Brain microvascular endothelial cell (primary cell): ENCODE results near the gene TRUB2.

Source experiments
- DNase-seq: peaks from one replicate; pipeline ENCODE4 v3.0.0-alpha.2; 2020
- H3K27ac ChIP-seq: fragments of 250-450 bp; sonication (Bioruptor Pico); 2 replicates; pipeline ENCODE4 v1.5.1; 2020; ENCODE audit warnings: mild to moderate bottlenecking, moderate library complexity
- H3K27me3 ChIP-seq: fragments of 250-450 bp; sonication (Bioruptor Pico); replicated peaks from 2 replicates; pipeline ENCODE4 v1.5.1; 2020; ENCODE audit warnings: mild to moderate bottlenecking
- H3K36me3 ChIP-seq: fragments of 250-450 bp; sonication (Bioruptor Pico); replicated peaks from 2 replicates; pipeline ENCODE4 v1.5.1; 2020; ENCODE audit warnings: mild to moderate bottlenecking
- H3K4me3 ChIP-seq: 2 replicates; pipeline ENCODE4 v1.5.1; 2011; ENCODE audit warnings: low read depth, mild to moderate bottlenecking, control low read depth, low read length, moderate library complexity
- in situ Hi-C: cut with HindIII; loops from 2 replicates; pipeline ENCODE4 v1.10.0; 2017; ENCODE audit warnings: low sequenced_read_pairs, low pct_ligation_motif_present
- TF ChIP-seq, protein P1 (sequence below): IDR thresholded peaks from 2 replicates; pipeline ENCODE4 v1.5.1; 2011; ENCODE audit warnings: low read depth, mild to moderate bottlenecking, moderate library complexity, low read length, control low read depth, inconsistent platforms; ENCODE audit errors: missing control alignments

The TRUB2 gene

DNA sequence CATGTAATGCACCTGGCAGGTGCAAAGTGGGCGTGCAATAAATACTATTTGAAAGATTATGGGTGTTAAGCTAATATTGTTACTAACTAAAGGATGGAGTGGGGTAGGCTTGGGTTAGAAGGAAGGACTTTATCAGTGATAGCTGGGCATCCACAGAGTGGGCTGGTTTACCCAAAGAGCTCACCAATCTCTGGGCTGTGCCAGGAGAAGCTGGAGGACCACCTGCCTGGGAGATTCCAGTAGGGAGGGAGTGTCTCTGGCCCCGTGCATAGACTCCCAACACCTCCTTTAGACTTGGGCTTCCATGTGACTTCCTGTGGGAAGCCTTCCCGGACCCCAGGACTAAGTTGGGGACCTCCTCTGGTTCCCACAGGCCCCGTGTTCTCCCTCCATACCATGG lies 43.3 kb upstream of the TRUB2 start:
- no peak for DNase-seq
- Histone ChIP-seq H3K36me3 (no peaks in the 10 kb centered on the region), H3K27ac (no peak overlapping the region), H3K27me3 (no peaks in the 10 kb centered on the region), H3K4me3 (no peak overlapping the region)
- in situ Hi-C loops = no loop called here
- TF ChIP-seq, protein P1, sequence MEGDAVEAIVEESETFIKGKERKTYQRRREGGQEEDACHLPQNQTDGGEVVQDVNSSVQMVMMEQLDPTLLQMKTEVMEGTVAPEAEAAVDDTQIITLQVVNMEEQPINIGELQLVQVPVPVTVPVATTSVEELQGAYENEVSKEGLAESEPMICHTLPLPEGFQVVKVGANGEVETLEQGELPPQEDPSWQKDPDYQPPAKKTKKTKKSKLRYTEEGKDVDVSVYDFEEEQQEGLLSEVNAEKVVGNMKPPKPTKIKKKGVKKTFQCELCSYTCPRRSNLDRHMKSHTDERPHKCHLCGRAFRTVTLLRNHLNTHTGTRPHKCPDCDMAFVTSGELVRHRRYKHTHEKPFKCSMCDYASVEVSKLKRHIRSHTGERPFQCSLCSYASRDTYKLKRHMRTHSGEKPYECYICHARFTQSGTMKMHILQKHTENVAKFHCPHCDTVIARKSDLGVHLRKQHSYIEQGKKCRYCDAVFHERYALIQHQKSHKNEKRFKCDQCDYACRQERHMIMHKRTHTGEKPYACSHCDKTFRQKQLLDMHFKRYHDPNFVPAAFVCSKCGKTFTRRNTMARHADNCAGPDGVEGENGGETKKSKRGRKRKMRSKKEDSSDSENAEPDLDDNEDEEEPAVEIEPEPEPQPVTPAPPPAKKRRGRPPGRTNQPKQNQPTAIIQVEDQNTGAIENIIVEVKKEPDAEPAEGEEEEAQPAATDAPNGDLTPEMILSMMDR = no peak

DNA sequence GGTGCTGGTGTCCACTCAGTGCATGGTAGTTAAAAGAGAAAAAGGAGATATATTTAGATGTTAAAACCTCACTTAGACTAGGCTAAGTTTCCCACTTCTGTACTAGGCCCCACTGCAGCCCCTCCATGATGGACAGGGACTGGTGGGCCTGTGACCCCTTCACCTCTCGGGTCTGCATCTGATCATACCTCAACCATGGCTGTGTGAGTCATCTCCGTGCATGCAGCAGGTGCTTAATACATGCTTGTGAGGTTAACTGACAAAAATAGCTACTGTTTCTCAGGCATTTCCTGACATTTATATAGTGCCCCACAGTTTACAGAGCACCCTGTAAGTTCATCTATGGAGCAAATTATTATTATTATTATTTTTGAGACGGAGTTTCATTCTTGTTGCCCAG lies 40.5 kb upstream of the TRUB2 start:
- Histone ChIP-seq H3K4me3 (no peak overlapping the region), H3K27me3 (no peaks in the 10 kb centered on the region), H3K36me3 (peaks cover 2% of the 10 kb centered on the region), H3K27ac (no peak overlapping the region)
- in situ Hi-C loops = no loop called here
- TF ChIP-seq, protein P1 = no peak
- no peak for DNase-seq

DNA sequence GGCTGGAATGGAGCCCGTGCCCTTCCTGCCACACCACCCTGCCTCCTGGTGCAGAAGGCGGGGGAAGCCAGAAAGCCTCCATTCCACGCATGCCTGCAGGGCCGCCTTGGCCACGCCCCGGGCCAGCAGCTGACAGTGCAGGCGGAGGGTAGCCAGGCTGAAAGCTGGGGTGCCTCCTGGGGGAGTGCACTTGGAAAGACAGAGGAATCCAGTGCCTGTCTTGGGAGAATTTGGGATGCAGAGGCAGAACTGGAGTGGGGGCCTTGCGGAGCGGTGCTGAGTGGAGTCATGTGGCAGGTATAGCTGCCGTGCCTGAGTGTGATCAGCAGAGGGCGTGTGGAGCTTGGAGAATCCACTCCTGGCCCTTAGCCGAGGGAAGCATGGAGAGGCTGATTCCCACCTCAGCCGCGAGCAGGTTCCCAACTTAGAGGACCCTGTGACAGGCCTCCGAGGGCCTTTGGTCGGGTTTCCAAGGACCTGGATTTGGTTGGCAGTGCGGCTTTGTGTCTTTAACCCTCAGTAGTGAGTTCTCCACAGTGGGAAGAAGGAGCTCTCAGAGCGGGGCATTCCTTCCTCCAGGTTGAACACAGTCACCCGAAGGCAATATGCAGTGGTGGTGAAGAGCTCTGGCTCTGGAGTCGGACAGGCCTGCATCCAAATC lies 39.9 kb upstream of the TRUB2 start:
- H3K4me3 ChIP-seq = peak overlapping the region; percentile 60
- TF ChIP-seq, protein P1 = peak; percentile 91
- in situ Hi-C loops = no loop called here
- H3K27ac ChIP-seq = no peak overlapping the region
- DNase-seq = peak; percentile 75
- peaks cover 2% of the 10 kb centered on the region for H3K36me3 ChIP-seq
- H3K27me3 ChIP-seq = no peaks in the 10 kb centered on the region

DNA sequence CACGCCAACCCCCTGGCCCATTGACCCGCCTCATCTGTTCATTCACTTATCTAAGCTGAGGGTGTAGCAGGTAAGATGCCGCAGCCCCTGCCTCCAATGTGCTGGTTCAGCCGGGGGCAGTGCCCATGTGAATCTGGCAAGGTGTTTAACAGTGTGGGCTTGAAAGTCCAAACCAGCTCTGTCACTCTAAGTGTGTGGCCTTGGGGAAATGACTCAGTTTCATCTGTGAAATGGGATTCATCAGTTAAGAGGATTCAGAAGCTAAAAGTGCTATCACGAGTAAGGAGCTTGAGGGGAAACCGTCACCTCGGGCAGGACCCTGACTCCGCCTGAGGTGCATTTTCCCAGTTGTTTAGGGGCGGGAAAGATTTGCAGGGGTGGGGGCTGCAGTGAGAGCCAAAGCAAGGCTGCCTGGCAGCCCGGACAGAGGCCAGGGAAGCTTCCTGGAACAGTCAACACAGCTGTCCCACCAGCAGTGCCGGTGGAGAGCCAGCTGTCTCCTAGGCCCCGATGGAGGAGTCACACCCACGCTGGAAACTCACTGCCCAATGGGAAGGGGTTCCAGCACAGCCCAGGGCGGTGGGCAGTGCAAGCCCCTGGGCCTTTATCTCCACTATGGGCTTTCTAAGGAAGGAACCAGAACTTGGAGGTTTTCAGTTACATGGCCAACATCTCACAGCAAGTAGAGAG lies 39.2 kb upstream of the TRUB2 start:
- no peak for DNase-seq
- Histone ChIP-seq H3K4me3 (peak overlapping the region; percentile 60), H3K27me3 (no peaks in the 10 kb centered on the region), H3K36me3 (peaks cover 2% of the 10 kb centered on the region), H3K27ac (no peak overlapping the region)
- in situ Hi-C loops = no loop called here
- TF ChIP-seq, protein P1 = no peak

DNA sequence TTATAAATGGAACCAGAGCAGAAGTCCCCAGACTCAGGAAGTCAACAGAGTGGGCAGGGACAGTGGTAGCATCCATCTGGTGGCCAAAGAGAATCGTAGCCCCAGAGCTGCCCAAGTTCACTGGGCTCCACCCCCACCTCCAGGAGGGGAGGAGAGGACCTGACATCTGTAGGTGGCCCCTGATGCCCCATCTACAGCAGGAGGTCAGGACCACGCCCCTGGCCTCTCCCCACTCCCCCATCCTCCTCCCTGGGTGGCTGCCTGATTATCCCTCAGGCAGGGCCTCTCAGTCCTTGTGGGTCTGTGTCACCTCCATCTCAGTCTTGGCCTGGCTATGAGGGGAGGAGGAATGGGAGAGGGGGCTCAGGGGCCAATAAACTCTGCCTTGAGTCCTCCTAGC lies 38.6 kb upstream of the TRUB2 start:
- no peak overlapping the region for H3K27ac ChIP-seq
- H3K4me3 ChIP-seq = no peak overlapping the region
- TF ChIP-seq, protein P1 = no peak
- in situ Hi-C loops = no loop called here
- no peaks in the 10 kb centered on the region for H3K27me3 ChIP-seq
- DNase-seq = no peak
- H3K36me3 ChIP-seq = peaks cover 3% of the 10 kb centered on the region

DNA sequence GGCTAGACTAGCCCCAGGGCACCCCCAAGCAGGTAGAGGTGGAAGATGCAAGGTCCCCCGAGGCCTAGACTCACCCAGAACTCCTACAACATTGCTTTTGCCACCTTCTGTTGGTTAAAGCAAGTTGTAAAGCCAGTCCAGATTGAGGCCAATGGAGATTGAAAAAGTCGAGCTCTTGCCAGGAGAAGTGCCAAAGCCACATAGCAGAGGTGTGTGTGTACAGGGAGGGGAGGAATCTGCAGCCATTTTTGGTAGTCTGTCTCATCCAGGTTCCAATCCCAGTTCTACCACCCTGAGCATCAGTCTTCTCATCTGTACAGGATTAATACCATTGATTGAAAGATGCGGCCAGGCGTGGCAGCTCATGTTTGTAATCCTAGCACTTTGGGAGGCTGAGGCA lies 36.6 kb upstream of the TRUB2 start:
- Histone ChIP-seq H3K27ac (no peak overlapping the region), H3K36me3 (peaks cover 13% of the 10 kb centered on the region), H3K4me3 (no peak overlapping the region), H3K27me3 (no peaks in the 10 kb centered on the region)
- DNase-seq = no peak
- TF ChIP-seq, protein P1 = no peak
- in situ Hi-C loops = no loop called here
